GM21526 (cell line): ENCODE data around the gene GSTA1.
"Not testable (repeated sequence)": the region's sequence is repeated elsewhere in the genome, so short reads cannot be mapped to it uniquely, and the experiment has no call there.

Experiments
- ATAC-seq: cut with Tn5 transposase; IDR thresholded peaks from one replicate; pipeline ENCODE4 v1.9.1; 2021; ENCODE audit warnings: moderate library complexity; ENCODE audit not compliant: unreplicated experiment, low FRiP score

The GSTA1 gene

GRCh38 chr6:52803668-52804255, at the start of gene GSTA1:
Gene GSTA1, minus strand, starts transcription at chr6:52803816. Its CDS starts 4,549 bp downstream, at chr6:52799267.
- not testable (repeated sequence) for ATAC-seq

- no peak for ATAC-seq
Observed at GRCh38 chr6:52849137-52849536, 45.5 kb upstream of the GSTA1 start.

- no peak for ATAC-seq
Observed at GRCh38 chr6:52846002-52846401, 42.4 kb upstream of the GSTA1 start.

GRCh38 chr6:52843605-52844004, 40.0 kb upstream of the GSTA1 start:
- no peak for ATAC-seq

GRCh38 chr6:52840763-52841585, 37.4 kb upstream of the GSTA1 start, which contains the start of gene GSTA5:
Gene GSTA5, minus strand, starts transcription at chr6:52840813.
- ATAC-seq: no peak

- ATAC-seq: peak; percentile 87
Observed at GRCh38 chr6:52839124-52840055, 35.8 kb upstream of the GSTA1 start.

- ATAC-seq: no peak
Observed at GRCh38 chr6:52834481-52834880, 30.9 kb upstream of the GSTA1 start.

GRCh38 chr6:52830869-52831268, 27.3 kb upstream of the GSTA1 start:
- not testable (repeated sequence) for ATAC-seq

- ATAC-seq: no peak
Observed at GRCh38 chr6:52829046-52829817, 25.6 kb upstream of the GSTA1 start.

GRCh38 chr6:52828621-52829020, 25.0 kb upstream of the GSTA1 start:
- ATAC-seq: not testable (repeated sequence)

GRCh38 chr6:52827073-52827783, 23.6 kb upstream of the GSTA1 start:
- ATAC-seq: not testable (repeated sequence)

GRCh38 chr6:52826513-52826912, 22.9 kb upstream of the GSTA1 start:
- no peak for ATAC-seq

GRCh38 chr6:52825900-52826459, 22.4 kb upstream of the GSTA1 start:
- not testable (repeated sequence) for ATAC-seq

- not testable (repeated sequence) for ATAC-seq
Observed at GRCh38 chr6:52825270-52825793, 21.7 kb upstream of the GSTA1 start.

- no peak for ATAC-seq
Observed at GRCh38 chr6:52821842-52822241, 18.2 kb upstream of the GSTA1 start.

GRCh38 chr6:52820198-52820597, 16.6 kb upstream of the GSTA1 start:
- no peak for ATAC-seq

- peak; percentile 88 for ATAC-seq
Observed at GRCh38 chr6:52815167-52816092, 11.8 kb upstream of the GSTA1 start.

- not testable (repeated sequence) for ATAC-seq
Observed at GRCh38 chr6:52814545-52814944, 10.9 kb upstream of the GSTA1 start.
